Non-pigmented ciliary epithelial cell (primary cell): ENCODE results near the gene ARHGEF4.

Experiments used
- DNase-seq: peaks from one replicate; pipeline ENCODE4 v3.0.0-alpha.2; 2010; ENCODE audit warnings: low read depth

The ARHGEF4 gene

DNA sequence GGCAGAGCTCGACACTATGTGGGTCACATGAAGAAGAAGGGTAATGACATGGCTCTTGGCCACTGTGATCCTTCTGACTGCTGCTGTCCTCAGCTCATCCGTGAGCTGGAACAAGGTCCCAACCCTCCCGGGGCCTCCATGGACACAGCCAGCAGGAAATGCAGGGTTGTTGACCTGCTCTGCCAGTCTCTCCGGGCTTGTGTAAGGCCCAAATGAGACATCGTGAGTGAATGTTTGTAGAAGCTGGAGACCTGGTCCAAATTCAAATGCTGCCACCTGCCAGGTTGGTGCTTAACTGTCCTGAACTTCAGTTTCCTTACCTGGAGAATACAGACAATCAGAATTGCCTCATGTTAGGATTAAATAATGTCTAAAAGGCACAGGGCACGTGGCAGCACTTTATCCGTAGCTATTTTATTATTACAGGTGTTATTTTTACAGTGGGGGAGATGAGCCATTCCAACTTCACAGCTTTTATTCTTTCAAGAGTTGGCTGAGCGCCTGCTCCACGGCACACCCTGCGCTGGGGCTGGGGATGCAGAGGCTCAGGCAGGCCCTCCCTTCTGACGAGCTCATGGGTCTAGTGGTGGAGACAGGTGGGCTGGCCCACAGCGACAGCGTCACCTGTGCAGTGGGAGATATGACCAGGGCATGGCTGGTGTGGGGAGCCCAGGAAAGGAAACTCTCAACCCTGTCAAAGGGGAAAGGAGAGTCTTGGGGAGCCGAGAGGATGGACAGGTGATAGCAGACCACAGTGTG, 15.1 kb downstream of the ARHGEF4 start:
- DNase-seq: no peak

DNA sequence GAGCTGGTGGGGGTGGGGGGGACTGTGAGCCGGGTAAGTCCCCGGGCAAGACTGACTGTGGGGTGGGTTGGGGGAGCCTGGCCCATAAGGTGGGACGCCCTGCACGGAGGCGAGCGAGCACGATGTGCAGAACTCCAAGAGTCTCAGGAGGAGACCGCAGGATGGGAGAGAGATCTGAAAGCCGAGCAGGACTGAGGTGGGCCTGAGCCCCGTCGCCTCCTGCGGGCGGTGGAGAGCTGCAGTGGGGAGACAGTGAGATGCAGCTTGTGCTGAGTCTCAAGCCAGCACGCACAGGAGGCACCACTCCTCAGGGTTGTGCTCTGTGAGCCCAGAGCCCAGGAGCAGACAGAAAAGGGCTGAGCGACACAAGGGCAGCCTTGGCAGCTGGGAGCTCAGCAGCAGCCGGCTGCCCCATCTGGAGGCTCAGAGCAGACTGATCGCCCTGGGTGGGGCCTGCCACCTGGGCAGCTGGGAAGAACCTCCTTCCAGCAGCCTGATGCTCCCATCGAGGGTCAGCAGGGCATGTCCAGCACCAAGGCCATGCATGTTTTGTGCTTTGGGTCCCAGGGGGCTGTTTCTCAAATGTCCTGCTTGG, 15.9 kb downstream of the ARHGEF4 start:
- DNase-seq: no peak

GRCh38 chr2:130853391-130853790, 16.7 kb downstream of the ARHGEF4 start:
- DNase-seq: no peak

DNA sequence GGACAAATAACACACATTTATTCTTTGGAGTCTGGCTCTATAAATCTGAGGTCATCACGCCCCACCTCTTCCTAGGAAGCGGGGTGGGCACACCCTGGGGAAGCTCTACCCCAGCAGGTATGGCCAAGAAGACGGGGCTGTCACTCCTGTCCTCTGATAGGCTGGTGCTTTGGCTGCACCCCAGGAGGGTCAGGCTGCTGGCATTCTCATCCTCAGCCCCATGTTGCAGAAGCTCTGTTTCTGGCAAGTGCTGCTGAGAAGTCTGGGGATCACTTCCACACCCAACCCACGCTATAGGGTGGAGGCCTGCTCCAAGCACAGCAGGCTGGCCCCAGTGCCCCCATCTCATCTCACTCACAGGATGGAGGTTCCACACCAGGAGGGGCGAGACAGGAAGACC, 17.6 kb downstream of the ARHGEF4 start:
- no peak for DNase-seq

DNA sequence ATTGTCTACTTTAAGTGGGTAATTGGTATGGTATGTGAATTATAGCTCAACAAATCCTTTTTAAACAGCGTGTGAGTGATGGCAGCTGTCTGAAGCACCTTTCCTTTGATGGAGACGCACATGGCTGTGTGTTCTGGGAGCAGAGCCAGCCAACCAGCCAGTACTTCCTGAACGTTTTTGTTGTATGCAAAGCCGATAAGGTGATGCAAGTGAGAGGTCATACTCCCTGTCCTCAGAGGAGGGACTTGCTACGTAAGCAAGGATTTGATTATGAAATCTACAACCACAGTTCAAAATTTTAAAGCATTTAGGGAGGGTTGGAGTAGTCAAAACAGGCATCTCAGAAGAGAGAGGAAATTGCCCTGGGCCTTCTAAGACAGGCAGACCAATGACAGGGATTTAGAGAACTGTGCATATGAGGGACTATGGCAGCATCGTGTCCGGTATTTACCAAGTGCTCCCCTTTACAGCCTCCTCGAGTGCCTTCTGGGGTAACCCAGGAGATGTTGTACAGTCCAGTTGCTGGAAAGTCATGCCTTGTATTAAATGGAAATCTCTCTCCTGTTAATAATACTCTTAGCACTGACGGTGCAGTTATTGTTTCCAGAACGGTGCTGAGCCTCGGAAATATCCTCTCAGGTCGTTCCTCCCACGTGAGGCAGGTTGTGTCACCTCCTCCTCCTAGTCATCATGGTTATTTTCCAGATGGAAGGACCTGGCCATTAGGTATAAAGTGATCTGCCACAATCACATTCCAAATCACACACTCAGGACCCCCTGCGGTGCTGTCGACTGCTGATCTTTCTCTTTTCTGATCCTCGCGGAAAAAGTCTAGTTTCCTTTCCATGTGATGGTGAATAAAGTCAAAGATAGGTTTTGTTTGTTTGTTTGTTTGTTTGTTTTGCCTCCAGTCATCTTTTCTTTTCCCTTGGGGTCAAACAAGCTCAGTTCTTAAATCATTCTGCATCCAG, 28.4 kb downstream of the ARHGEF4 start:
- peak; percentile 13 for DNase-seq

- DNase-seq: no peak
These were observed 32.9 kb downstream of the ARHGEF4 start for GRCh38 chr2:130869441-130870160.

DNA sequence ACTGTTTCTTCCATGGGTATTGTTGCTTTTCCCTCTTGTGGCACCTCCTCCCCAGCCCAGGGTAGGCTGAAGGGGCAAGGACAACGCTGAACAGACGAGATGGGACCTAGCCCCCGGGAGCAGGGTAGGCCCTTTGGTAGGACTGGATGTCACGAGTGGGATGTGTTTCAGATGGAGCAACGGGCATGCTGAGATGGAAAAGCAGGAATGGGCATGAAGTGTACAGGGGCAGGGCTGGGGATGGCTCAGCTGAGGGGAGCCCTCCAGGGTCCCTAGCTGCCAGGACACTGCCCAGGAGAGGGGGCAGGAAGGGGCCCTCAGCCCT, 33.4 kb downstream of the ARHGEF4 start:
- no peak for DNase-seq

DNA sequence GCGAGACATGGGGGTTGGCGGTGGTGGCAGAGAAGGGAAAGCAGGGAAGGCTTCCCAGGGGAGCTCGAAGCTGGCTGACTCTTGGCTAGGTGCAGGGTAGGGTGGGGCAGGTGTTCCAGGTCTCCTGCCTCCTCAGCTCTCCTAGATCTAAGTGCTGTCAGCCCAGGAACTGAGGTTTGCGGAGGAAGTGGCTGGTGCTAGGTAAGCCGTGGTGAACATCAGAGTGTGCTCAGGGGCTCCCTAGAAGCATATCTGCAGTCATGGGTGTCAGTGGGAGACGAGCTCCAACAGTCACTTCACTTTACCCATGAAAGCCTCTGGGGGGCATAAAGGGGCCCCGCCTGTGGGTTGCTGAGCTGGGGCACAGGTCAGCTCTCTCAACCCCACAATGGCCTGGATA, 34.1 kb downstream of the ARHGEF4 start:
- no peak for DNase-seq

- DNase-seq: no peak
These were observed 35.4 kb downstream of the ARHGEF4 start for GRCh38 chr2:130871843-130872740.

DNA sequence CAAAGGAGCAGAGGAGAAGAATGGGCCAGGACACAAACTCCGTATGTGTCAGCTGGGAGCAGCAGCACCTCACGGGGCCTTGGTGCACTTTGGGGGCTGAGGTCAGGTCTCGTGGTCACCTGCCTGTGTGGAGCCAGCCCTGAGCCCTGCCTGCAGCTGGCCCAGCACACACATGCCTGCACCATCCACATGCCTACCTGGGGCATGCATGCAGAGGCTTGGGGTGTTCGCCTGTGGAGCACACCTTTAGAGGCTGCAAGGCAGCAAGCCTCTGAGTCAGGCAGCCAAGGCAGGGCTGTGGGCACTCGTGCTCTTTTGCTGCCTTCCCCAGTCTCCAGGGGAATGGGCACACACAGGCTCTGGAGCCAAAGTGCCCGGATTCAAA, 36.0 kb downstream of the ARHGEF4 start:
- no peak for DNase-seq

- peak; percentile 22 for DNase-seq
These were observed 37.1 kb downstream of the ARHGEF4 start for GRCh38 chr2:130873700-130874346.

DNA sequence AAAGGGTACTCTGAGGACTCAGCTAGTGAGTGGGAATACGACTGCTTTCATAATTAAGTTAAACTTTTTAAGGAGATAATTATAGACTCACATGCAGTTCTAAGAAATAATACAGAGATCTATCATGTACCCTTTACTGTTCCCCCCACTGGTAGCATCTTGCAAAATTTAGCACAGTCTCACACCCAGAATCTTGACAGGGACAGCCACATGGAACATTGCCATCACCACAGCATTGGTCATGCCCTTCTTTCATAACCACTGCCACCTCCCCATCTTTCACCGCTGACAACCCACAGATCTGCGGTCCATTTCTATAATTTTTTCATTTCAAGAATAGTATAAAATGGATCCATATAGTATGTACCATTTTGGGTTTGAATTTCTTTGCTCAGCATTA, 37.8 kb downstream of the ARHGEF4 start:
- DNase-seq: no peak

GRCh38 chr2:130875935-130876334, 39.2 kb downstream of the ARHGEF4 start:
- no peak for DNase-seq

DNA sequence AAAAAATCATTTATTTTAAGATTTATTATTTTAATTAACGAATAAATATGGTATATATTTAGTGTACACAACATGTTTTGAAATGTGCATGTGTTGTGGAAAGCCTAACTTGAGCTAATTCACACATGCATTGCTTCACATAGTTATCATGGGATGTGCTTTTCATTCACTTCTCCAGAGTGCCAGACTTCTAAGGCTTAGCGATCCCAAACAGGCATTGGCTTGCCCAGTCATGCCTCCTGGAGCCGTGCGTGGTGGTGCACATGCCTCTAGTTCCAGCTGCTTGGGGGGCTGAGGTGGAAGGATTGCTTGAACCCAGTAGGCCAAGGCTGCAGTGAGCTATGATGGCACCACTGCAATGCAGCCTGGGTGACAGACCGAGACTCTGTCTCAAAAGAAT, 40.5 kb downstream of the ARHGEF4 start:
- DNase-seq: no peak

DNA sequence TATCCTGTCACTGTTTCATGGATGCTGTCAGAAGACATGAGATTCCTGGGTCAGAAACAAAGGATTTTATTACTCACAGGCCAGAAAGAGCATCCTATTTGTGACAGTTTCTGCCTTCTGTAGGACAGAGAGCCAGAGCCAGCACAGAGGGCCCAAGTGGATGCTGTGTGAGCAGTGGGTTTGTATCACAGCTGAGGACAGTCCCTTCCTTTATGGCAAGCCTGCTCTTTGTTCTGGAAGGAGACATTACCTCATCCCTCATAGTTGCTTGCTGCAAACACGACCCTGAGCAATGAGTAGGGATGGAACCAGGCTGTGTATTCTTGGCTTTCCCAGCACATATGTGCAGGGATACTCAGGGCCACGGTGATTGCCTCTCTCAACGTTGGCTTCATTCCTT, 41.6 kb downstream of the ARHGEF4 start:
- no peak for DNase-seq

- no peak for DNase-seq
These were observed 42.2 kb downstream of the ARHGEF4 start for GRCh38 chr2:130878933-130879332.

GRCh38 chr2:130882111-130882690, 45.5 kb downstream of the ARHGEF4 start:
- no peak for DNase-seq

GRCh38 chr2:130882991-130883390, 46.3 kb downstream of the ARHGEF4 start:
- DNase-seq: no peak

DNA sequence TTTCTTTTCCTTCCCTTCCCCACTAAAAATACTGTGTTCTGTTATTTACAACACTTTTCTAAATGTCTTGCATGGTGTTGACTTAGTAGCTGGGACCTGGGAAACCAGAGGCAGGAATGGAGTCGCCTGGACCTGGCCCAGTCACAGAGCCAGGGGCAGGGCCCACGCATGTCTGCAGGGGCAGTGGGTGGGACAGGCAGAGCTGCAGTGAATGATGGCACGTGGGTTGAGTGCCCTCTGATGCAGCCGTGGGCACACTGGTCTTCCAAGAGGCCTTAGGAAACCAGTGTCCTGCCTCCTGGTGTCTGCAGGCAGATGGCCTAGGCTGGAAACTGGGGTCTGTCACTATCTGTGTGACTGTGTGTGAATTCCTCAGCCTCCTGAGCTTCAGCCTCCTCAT, 46.8 kb downstream of the ARHGEF4 start:
- DNase-seq: no peak

DNA sequence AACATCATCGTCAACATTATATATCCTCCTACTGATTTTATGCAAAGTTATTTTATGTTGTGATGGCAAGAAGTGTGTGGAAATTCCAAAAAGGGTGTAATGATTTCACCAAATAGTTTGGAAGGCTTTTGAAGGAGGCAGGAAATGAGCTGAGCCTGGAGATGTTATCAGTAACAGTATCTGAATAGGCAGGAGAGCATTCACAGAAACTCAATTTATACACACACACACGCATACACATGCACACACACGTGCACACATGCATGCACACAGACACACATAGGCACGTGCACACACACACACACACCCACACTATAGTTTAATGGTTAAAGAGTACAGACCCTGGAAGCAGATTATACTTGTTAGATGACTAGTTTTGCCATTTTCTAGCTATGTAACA, 47.3 kb downstream of the ARHGEF4 start:
- DNase-seq: no peak
